ENCODE measurements around the gene TMEM101.

DNA sequence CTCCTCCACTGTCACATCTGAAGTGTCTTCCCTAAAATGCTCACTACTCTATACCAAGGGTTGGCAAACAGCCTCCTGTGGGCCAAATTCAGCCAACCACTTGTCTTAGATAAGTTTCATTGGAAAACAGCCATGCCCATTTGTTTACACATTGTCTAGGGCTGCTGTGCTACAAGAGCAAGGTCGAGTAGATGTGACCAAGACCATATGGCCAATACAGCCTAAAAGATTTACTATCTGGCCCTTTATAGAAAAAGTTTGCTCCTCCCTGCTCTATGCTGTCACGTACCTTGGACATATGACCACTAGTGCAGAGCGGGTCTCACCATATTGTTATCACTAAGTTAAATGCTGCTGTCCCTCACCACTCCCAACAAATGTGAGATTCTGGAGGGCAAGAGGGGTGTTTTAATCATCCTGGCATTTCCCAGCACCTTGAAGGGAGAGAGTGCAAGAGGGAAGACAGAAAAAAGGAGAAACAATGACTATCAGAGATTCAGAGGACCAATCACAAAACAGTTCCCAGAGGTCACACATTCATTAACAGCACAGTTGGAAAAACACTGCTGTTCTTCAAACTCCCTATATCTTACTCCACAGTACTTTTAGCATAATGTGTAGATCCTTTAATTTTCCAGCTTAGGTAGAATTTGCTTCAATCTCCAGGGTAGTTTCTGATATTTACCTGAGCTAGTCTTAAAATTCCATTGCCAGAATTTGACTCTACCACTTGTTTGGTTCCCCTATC is 38.5 kb upstream of the TMEM101 start:
- TF ChIP-seq POLR2A (IDR thresholded peaks at IDR 0.05; ENCODE audit: low read length) (no peak), GATA1 (IDR thresholded peaks at IDR 0.05; ENCODE audit: low read depth, low read length) (no peak)

Measured in erythroblast (primary cell).